Stimulated activated CD4-positive, alpha-beta T cell treated with anti-CD3 and anti-CD28 coated beads, Interleukin-12 subunit alpha, Interleukin-12 subunit beta, amount 100 ng/mL, for 24 hours (primary cell): Measurements from ENCODE around the gene HYCC2.
"Not testable (repeated sequence)": the region's sequence is repeated elsewhere in the genome, so short reads cannot be mapped to it uniquely, and the experiment has no call there.

Experiments used
- DNase-seq, 2 experiments: peaks; one replicate each; pipeline ENCODE4 v3.0.0-alpha.2; 2020; ENCODE audit warnings: low read depth in 2 of 2

The HYCC2 gene

GRCh38 chr2:201072201-201072530, 695 bp upstream of the HYCC2 start:
- no peak for DNase-seq

GRCh38 chr2:201070948-201071478, 458 bp downstream of the HYCC2 start:
- DNase-seq, result peak in 1 of 2 experiments; percentile 18

- no peak for DNase-seq
These were observed 6.6 kb downstream of the HYCC2 start for GRCh38 chr2:201064797-201065329.

- peak in 1 of 2 experiments; percentile 36 for DNase-seq
These were observed 8.0 kb downstream of the HYCC2 start for GRCh38 chr2:201063516-201063915.

GRCh38 chr2:201059961-201060755, 11.3 kb downstream of the HYCC2 start:
- DNase-seq, result no peak

GRCh38 chr2:201058914-201059313, 12.6 kb downstream of the HYCC2 start:
- DNase-seq, result no peak

- DNase-seq, result no peak
These were observed 13.7 kb downstream of the HYCC2 start for GRCh38 chr2:201057715-201058248.

- no peak for DNase-seq
These were observed 14.4 kb downstream of the HYCC2 start for GRCh38 chr2:201057087-201057521.

GRCh38 chr2:201049455-201049854, 22.0 kb downstream of the HYCC2 start:
- no peak for DNase-seq

GRCh38 chr2:201046881-201047280, 24.6 kb downstream of the HYCC2 start:
- DNase-seq, result no peak

- DNase-seq, result not testable (repeated sequence)
These were observed 28.4 kb downstream of the HYCC2 start for GRCh38 chr2:201043050-201043449.

- DNase-seq, result not testable (repeated sequence)
These were observed 29.0 kb downstream of the HYCC2 start for GRCh38 chr2:201042451-201042850.

GRCh38 chr2:201040867-201041628, 30.4 kb downstream of the HYCC2 start:
- no peak for DNase-seq

GRCh38 chr2:201038855-201039254, 32.6 kb downstream of the HYCC2 start:
- DNase-seq, result no peak

- DNase-seq, result not testable (repeated sequence)
These were observed 33.1 kb downstream of the HYCC2 start for GRCh38 chr2:201038361-201038760.

GRCh38 chr2:201034355-201034754, 37.1 kb downstream of the HYCC2 start:
- not testable (repeated sequence) for DNase-seq

- DNase-seq, result no peak
These were observed 47.0 kb downstream of the HYCC2 start for GRCh38 chr2:201024518-201024917.

- DNase-seq, result no peak
These were observed 49.6 kb downstream of the HYCC2 start for GRCh38 chr2:201021914-201022313.
